Urothelium cell line (cell line): ENCODE data around the gene ZEB2.
A peak's percentile ranks its signal among the peaks of the same experiment; 100 is the strongest.

Experiments
- DNase-seq: peaks from one replicate; pipeline ENCODE4 v3.0.0; 2011; ENCODE audit warnings: low spot score, mixed read lengths
- FAIRE-seq: peaks from 2 replicates; lab custom pipeline; 2011; peaks lifted over from hg19 to GRCh38; lab: Jason Lieb, UNC

The ZEB2 gene

DNA sequence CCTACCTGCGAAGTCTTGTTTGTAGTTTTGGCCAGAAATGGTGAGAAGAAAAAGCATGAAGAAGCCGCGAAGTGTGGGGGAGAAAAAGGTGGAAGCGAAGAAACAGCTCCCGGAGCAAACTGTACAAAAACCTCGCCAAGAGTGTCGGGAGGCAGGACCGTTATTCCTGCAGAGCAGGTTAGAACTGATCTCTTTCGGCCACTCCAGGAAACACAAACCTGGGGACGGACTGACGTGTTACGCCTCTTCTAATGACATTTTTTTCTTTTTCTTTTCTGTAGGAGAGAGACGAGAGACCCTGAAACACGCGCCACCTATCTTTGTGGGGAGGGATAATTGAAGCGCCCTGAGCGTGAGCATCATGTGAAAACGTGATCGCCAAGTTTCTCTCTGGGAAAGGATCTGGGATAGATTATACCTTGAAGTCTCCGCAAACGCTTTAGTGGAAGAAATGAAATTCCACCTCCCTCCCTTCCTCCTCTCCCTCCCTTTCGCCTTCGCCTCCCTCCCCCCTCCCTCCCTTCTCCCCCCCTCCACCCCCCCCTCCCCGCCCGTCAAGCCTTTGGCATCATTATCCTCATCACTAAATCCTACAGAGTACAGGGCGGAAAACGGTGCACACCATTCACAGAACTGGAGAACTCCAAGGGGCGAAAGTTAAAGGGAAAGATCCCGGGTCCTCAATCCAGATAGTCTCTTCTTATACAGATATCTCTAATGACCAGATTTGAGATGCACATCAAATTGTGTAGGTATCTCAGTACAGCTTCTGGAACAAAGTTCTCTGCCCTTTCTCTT lies at the start of gene ZEB2:
TSS of gene ZEB2 (minus strand) at position 186 of the 798 bp plus-strand sequence. CDS start 2,769 bp downstream, outside the sequence.
- no peak for DNase-seq

DNA sequence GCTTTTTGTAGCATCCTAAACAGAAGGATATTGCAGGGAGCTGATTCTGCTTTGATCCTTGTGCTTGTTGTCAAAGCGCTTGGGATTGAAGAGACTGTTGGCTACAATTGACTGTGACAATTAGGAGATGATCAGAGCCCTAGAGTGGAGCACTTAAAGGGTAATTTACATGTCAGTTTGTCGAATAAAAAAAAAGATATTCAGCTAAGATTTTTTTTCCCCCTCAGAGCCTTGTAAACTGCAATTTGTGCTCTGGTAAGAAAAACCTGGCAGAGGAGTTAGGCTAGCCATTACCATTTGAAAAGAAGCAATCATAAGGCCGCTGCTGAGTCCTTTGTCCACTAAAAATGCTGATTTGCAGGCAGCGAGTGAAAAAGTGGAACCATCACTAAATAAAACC lies 47.8 kb upstream of the ZEB2 start:
- no peak for FAIRE-seq
- no peak for DNase-seq

More for the DNA sequence above, at the start of gene ZEB2:
- no peak for FAIRE-seq

DNA sequence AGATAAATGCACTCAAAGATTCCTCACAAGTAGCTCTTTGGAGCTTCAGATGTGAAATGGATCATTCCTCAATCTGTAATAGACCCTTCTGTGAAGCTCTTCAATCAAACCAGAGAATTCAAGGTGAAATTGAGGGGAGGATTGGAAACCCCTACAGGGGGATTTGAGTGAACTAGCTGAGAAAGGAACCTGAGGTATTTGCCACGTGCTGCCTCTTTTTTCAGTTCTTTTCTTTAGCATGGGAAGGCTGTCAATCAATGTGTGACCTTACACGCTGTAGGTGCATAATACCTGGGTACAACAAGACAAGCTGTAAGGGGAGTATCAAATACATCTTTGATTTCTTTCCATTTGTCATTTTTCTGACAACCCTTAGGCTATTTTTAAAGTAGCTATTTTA lies 46.5 kb upstream of the ZEB2 start:
- no peak for FAIRE-seq
- DNase-seq = no peak

DNA sequence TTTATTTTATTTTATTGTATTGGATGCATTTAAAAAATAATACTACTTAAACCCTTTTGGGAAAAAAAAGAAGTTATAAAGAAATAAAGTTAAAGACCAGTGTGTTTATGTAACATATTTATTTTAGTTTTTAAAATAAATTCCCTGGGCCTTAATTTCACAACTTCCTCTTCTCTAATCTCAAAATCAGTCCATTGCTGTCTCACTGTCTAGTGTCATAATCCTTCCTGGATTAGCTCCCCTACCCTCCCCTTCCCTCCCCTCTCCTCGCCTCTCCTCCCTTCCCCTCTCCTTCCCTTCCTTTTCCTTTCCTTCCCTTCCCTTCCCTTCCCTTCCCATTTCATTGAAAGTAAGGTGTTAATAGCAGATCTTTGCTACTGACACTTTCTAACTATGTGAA lies 40.3 kb upstream of the ZEB2 start:
- no peak for DNase-seq
- FAIRE-seq = no peak

DNA sequence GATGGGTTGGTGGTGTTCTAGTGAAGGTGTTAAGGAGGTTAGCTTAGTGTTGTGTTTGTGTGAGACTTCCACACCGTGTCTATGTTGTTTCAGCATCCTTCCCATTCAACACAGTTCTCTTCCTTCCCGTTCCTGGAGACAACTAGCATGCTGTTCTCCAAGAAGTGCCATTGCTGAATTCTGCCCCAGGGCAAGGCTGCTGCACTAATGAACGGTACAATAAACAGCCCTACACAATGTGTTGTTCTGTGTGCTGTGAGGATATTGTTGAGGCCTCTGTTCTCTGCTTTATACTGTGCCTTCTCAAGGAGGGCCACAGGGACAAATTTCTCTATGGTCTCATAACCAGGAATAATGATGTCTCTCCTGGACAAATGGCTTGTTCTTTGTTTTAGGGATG lies 39.8 kb upstream of the ZEB2 start:
- DNase-seq = no peak
- FAIRE-seq = no peak

DNA sequence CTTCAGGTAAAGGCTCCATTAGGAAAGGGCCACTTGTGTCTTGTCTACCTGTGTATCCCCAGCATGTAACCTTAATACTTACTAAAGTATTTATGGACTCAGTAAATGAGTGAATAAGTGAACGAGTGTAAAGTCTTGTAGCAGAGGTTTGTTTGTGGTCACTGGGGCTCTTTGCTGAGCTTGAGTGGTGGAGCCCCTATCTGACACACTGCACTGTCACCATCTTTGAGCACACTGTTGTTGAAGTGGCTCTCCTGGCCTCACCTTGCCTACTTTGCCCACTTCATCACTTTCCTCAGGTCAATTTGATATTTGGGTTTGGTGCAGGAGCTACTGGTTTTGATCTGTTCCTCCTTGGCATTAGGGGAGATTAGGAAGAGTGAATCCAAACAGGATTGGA lies 39.3 kb upstream of the ZEB2 start:
- no peak for DNase-seq
- FAIRE-seq = no peak

DNA sequence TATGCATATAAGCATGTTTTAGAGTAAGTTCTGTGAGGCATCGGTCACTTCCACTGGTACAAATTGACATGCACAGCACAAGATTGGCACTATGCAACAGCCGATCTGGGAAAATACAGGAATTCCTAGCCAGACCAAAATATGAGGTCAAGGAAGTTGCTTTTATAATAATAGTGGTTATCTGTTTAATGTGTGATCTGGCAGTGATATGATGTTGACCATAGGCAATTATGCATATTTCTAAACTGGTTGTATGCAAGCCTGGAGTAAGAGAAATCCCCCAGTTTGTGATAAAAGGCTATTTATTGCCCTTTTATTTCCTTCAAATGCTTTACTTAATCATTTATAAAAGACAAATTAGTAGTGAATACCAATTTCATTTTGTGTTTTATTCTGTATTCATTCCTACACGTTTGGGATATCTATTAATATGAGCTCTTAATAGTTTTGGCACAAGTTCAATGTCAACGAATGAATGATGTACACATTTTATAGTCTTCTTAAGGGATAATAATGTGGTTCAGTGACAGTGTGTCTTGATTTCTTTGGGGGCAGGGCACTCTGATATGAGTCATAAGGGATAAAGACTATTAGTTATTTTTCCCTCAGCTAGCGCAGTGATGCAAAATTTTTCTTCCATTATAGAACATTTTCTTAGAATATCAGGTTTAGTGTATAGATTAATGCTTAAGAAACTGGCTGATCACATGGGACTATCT lies 34.7 kb upstream of the ZEB2 start:
- no peak for DNase-seq
- no peak for FAIRE-seq

DNA sequence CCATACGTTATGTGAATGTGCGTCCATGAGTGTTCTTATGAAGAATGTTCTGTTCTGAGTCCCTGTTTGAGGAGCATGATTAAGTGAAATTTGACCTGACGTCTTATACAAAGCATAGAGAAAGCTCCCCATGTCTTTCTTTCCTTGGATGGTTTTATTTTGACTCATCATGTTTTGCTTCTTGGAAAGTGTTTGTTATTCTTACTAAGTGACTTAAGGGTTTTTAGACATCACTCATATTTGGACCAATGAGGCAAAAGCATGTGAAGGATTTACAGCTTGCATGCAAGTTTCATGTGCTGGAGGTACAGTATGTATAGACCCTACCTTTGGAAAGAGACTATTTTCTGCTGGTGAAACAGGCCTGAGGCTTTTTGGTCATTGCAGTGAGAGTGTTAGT lies 33.5 kb upstream of the ZEB2 start:
- FAIRE-seq = no peak
- peak; percentile 6 for DNase-seq

DNA sequence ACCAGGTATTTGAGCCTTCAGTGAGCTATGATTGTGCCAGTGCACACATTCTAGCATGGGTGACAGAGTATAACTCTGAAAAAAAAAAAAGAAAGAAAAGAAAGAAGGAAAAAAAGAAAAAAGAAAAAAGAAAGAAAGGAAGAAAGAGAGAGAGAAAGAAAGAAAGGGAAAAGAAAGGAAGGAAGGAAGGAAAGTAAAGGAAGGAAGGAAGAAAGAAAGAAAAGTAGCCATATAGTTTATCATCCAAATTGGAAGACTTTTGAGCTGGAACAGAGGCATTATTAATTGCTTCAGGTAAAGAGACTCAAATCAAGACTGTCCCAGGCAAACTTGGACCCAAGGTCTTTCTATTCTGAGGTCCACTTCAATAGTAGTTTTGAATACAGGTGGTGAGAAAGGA lies 32.9 kb upstream of the ZEB2 start:
- DNase-seq = no peak
- no peak for FAIRE-seq

DNA sequence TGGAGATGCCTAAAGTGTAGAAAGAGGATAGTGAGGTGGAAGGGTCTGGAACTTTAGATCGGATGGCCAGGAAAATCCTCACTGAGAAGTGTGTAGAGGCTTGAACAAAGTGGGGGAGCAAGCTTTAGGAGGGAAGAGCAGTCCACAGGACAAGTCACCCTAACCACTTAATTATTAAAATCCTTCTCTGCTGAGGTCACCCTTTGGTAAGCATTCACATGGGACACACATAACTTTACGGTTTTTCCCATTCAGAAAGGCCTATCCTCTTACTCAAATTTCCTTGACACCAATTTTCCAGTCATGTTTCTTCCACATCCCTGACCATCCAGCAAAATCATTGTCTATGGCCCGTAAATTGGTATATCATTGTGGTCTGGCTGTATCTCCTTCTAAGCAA lies 31.0 kb upstream of the ZEB2 start:
- FAIRE-seq = no peak
- no peak for DNase-seq

DNA sequence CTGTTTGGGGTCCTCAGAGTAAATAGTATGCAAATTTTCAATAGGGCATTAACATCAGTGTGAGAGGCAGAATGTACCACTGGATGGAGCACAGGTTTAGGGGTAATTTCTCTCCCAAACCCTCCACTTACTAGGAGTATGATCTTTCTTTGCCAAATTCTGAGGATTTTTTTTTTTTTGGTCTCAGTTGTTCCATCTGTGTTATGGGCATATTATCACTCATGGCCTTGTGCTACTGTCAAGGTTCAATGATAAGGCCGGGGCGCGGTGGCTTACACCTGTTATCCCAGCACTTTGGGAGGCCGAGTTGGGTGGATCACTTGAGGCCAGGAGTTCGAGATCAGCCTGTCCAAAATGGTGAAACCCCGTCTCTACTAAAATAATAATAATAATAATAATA lies 30.2 kb upstream of the ZEB2 start:
- no peak for DNase-seq
- FAIRE-seq = no peak

DNA sequence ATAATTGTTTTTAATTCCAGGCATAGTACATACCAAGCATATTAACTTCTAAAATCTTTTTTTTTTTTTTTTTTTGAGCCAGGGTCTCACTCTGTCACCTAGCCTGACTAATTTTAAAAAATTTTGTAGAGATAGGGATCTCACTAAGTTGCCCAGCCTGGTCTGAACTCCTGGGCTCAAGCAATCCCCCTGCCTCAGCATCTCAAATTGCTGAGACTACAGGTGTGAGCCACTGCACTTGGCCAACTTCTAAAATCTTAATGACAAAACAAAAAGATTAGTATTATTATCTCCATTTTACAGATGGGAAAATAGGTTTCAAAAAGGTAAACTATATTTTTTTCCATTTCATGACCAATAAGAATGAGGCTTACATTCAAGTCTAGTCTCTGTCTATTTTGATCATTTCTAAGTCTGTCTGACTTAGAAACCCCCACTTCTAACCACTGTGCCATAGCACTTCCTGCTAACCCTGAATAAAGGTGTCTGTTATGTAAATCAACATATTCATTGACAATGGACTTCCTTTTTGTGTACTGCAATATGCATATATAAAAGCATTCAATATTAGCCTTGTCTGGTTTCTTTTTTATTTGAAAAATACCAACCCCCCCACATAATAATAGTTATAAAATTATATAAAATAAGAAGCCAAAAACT lies 28.7 kb upstream of the ZEB2 start:
- FAIRE-seq (no peak), DNase-seq (no peak)

DNA sequence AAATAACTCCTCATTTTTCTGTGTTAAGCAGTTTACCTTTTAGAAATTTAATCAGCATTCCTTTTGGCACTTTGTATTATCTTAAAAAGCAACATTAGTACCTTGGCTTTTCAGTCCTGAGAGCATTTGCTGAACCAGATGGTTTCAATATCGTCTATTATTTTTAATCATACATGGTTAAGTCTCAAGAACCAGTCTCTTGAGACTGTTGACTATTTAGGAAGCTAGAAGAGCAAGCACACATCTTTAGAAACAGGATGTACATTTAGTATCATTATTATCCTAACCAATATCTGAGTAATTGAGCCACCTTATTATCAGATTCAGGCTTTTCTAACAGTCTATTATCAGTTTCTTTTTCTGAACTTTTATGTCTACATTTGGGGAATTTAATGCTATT lies 28.2 kb upstream of the ZEB2 start:
- DNase-seq (no peak), FAIRE-seq (no peak)

DNA sequence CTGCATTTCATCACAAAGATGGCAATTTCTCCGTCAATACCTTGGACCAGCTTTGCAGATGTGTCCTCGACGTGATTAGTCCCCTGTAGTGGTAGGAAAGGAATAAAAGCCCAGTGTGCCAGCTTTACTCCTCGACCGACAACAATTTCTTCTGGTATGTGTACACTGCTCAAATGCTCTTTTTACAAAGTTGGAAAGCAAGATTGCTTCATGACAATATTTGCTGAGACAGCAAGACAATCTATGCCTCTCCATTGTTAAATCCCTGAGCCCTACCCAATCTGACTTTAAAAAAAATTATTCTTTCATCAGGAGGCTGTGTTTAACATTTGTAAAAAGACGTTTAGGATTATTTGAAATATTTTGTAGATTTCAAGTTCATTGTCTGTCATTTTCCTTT lies 27.6 kb upstream of the ZEB2 start:
- no peak for FAIRE-seq
- no peak for DNase-seq

DNA sequence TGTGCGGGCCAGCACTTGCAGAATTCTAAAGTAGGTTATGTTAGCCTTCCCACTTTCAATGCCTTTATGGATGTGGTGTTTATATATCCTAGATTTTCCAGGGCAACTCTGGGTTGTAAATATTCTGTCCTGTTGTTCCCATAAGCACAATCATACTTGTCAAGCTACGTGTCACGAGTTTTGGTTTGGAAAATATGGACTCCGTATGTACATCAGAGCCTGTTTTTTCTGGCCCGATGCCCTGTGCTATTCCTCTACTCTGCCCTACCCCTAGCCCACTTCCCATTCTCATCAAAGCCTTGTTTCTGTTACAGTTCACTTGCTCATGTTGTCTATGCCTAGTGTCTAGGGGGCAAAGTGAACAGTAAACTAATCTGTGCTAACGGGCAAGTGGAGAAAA lies 27.0 kb upstream of the ZEB2 start:
- DNase-seq (no peak), FAIRE-seq (no peak)

DNA sequence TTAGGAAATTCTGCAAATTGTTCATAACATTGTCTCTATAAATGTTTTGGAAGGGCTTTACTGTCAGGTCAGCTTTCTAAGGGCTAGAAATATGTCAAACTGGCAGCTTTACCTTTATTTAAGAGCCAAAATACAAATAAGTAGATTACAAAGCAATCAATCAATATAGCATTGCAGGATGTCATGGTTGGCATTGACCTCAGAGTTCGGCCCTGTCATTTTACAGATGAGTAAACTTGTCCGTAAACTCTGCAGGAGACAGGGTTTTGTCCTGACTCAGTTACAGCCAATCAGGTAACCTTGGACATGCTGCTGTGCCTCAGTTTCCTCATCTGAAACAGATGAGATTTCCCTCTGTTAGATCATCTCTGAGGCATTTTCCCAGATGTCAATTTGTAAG lies 25.9 kb upstream of the ZEB2 start:
- no peak for FAIRE-seq
- DNase-seq = no peak

DNA sequence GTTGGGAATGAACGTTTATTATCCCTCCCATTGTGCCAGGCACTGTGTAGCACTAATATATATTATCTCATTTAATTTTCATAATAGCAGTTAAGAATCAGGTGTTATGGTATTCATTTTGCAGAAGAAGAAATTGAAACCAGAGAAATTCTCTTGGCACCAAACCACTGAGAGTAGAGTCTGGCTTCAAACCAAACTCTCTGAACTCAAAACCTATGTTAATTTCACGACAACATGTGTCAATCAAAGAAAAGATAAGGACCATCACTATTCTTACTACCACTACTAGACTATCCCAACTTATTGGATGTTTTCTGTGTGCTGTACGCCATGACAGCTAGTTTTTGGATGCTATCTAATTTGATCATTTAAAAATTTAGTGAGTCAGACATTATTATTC lies 24.1 kb upstream of the ZEB2 start:
- DNase-seq (no peak), FAIRE-seq (no peak)

DNA sequence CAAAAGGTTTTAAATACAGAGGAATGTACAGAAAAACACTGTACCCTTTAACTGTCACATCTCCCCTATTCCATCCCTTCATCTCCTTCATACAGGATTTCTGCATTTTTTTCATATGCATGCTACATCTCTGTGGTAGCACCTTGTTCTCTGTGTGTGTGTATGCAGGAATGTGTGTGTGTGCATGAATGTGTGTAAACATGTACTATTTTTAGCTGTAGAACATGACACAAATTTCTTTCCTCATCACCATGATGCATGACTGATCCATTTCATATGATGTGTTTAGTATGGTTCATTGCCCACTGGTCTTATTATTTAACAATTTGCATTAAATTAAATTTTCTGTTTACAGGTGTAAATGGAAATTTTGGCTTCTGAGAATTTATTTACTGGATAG lies 21.5 kb upstream of the ZEB2 start:
- FAIRE-seq (no peak), DNase-seq (no peak)

DNA sequence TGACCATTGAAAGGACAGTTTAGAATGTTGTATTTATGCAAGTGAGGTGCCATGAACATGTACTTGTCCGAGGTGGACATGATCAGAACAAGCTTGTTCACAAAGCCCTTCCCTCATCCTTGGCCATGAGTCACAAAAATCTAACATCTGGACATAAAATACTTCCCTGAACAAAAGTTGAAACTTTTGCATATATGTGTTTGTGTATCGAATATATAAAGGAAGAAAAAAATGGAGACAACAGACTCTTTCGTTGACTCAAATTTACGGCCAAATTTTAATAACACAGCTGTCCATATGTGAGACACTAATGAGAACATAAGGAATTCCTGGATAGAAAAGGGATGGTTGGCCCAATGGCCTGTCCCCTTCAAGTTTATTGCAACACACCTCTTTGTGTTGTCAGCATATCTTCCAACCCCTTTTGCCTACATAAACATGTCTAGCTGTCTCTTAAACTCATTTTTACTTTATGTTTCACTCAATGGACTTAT lies 19.4 kb upstream of the ZEB2 start:
- FAIRE-seq (no peak), DNase-seq (no peak)

DNA sequence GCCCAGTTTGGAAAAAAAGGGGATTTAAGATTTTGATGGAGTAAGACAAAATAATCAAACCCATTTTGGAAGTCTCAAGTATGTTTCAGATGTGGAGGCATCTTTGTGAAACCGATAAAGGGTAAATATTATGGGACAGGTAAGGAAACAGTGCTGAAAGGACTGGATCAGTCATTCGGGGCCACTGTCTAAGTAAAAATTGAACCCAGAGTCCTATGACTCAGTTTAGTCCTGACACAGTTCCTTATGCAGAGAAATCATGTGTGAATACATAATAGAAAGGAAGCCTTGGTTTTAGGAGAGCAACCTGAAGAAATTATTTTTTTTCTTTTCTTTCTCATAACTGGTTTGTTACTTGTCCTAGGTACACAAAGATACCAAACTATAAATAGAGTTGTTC lies 15.4 kb upstream of the ZEB2 start:
- DNase-seq (no peak), FAIRE-seq (no peak)

DNA sequence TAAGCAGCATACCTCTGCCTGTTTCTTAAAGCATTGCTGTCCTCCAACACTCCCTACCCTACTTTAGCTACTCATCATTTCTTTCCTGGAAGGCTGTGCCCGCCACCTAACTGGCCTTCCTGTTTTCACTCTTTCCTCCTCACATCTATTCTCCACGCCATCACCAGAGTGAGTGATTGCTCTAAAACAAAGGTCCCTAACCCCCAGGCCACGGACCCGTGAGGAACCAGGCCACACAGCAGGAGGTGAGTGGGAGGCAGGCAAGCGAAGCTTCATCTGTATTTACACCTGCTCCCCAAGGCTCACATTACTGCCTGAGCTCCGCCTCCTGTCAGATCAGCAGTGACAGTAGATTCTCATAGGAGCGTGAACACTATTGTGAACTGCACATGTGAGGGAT lies 13.3 kb upstream of the ZEB2 start:
- DNase-seq (no peak), FAIRE-seq (no peak)

DNA sequence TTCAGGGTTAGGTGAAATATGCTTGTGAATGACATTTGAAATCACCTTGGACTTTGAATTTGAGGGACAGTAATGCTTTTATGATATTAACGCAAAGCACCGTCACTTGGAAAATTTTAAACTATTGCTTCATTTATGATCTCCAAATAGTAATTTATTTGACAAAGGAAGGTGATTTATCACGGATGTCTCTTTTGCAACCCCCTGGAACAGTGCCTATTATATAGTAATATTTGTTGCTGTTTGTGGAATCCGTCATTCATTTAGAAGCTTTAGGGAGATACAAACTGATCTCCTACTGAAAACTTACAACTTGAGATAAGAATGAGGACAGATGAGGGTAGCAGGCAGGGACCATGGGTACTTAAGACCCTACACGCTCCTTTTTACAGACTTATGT lies 10.7 kb upstream of the ZEB2 start:
- no peak for DNase-seq
- FAIRE-seq = no peak
